EH (cell line): ENCODE results near the gene ADCY9.

ENCODE experiments used
- DNase-seq: peaks from one replicate; pipeline ENCODE4 v3.0.0-alpha.2; 2015; ENCODE audit warnings: low read depth

ADCY9 gene

DNA sequence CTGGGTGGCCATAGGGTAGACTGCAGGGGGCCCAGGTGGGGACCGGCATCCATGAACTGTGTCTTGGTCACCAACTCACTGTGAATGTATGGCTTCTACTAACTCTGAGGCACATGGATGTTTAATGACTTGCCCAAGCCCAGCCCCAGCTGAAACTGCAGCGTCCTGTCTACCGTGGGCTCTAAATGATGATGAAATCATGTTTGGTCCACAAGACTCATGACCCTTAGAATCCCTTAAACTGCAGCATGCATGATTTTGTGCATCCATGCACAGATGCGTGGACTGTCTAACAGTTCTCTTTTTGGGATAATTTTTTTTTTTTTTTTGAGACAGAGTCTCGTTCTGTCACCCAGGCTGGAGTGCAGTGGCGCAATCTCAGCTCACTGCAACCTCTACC is 203.3 kb downstream of the ADCY9 start:
- no peak for DNase-seq
